GM23248 (cell line): ENCODE data around the gene CCDC136.

Experiments
- EZH2 ChIP-seq: fragments of 200-600 bp; sonication (generic); IDR thresholded peaks from 2 replicates; pipeline ENCODE4 v1.6.1; 2018; ENCODE audit warnings: antibody characterized with exemption, mild to moderate bottlenecking; ENCODE audit not compliant: insufficient read depth, poor library complexity, severe bottlenecking
- EZH2phosphoT487 ChIP-seq: fragments of 200-600 bp; sonication (generic); IDR thresholded peaks from 2 replicates; pipeline ENCODE4 v1.6.1; 2018; ENCODE audit warnings: antibody characterized with exemption, moderate library complexity, mild to moderate bottlenecking, low read depth; ENCODE audit not compliant: insufficient read depth

- no peak for TF ChIP-seq EZH2
- TF ChIP-seq EZH2phosphoT487: no peak
Measured at GRCh38 chr7:128815289-128815942, 23.6 kb downstream of the CCDC136 start.
